ENCODE measurements around the gene IL17RB.

IL17RB gene

GRCh38 chr3:53862241-53862640 lies 15.9 kb downstream of the IL17RB start:
- DNase-seq (ENCODE audit: low read depth), result no peak

DNA sequence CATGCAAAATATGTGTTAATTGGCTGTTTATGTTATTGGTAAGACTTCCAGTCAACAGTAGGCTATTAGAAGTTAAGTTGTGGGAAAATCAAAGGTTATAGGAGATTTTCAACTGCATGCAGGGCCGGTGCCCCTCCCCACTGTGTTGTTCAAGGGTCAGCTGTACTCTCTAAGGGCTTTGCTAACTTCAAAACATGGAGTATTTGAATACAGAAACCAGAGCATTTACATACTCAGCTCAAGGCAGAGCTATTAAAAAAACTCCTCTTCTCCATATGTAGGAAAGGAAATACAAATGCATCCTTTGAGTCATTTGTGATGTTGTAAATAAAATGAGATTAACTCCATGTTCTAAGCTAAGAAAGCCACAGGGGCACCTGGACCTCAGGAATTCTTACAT lies 16.8 kb downstream of the IL17RB start:
- no peak for DNase-seq (ENCODE audit: low read depth)

- DNase-seq (ENCODE audit: low read depth), result no peak
Measured at GRCh38 chr3:53865732-53866499, 19.5 kb downstream of the IL17RB start.

DNA sequence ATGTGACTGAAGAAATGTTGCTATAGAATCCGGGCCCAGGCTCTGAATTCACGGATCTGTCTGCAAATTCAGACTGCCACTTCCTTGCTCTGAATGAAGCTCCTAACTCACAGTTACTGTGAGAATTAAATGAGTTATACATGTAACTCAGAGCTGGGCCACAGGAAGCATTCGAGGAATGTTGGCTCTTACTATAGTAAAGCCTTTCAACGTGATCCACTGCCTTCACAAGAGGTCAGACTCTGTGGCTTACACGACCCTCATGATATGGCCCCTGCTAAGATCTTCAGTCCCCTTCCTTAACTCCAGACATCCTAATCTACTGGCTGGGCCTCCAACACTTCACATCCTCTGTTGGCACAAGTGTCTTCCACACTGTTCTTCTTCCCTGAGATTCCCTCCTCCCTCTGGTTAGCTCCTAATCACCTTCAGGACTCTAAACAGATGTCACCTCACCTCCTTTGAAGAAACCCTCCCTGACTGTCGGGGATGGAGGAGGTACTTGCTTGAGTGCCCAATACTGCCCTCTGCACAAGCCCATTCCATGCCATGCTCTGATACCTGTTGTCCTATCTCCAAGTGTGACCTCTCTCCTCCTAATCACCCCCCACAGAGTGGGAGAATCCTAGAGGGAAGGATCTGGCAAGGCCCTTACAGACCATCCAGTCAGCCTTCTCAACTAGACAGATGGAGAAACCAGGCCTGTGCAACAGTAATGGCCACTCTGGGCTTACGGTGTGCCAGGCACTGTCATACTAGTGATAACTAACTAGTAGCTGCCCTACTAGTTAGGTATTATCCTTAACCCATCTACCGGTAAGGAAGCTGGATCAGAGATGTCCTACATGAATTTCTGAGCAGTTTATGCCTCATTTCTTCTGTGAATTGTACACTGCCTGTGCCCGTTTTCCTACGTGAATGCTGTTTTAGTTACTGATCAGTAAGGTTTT lies 34.3 kb downstream of the IL17RB start:
- no peak for DNase-seq (ENCODE audit: low read depth)

DNA sequence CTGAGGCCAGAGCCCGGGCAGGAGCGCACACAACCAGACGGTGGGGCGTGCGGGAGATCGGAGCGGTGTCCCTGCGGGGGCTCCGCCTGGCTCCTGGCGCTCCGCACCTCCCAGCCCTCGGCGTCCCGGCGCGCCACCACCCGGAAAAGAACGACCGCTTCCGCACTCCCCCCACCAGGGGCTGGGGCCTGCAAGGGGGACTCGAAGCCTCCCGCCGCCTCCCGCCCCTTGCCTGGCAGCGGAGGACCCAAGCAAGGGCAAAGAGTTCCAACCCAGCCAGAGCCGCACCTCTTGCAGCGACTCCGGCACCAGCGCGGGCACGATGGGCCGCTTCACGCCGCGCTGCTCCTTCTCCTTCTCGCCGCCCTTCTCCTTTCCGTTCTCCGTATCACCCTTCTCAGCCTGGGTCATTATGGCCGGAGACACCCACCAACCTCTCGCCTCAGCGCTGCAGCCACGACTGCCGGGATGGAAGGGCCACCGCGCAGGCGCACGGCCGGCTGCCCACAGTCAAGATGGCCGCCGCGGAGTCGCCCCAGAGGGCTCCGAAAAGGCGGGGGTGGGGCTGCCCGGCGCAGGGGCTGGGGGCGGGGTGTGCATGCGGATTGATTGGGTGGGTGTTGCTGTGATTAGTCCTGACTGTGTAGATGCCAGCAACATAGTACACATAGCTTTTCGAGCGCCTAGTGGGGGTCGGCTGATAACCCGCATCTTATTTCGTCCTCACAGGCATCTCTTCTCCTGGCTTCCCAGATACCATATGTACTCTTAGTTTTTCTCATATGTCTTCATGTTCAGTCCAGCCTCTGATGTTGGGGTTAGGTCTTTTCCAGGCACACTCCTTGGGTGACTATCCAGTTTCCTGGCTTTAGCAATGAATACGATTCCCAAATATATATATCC lies 35.6 kb downstream of the IL17RB start, which contains the start of gene ACTR8:
Gene ACTR8, minus strand, starts transcription at position 462 of the 903 bp plus-strand sequence. Its CDS starts 51 bp downstream, at position 411.
- DNase-seq (ENCODE audit: low read depth), result peak; percentile 80

DNA sequence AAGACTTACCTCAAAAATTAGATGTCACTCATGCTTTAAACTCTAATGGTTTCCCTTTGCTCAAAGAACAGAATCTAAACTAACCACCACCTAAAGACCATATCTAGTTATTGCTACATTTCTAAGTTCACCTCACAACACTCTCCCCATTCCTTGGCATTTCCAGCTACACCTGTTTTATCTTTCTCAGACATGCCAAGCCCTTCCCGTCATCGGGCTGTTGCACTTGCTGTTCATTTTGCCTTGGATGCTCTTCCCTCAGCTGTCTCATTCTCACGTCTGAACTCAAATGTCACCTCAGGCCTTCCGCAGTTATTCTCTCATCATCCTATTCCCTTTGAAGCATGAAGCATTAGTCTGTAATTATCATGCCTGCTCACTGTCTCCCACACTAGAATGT lies 36.6 kb downstream of the IL17RB start:
- no peak for DNase-seq (ENCODE audit: low read depth)

- DNase-seq (ENCODE audit: low read depth), result no peak
Measured at GRCh38 chr3:53884623-53885022, 38.3 kb downstream of the IL17RB start.

DNA sequence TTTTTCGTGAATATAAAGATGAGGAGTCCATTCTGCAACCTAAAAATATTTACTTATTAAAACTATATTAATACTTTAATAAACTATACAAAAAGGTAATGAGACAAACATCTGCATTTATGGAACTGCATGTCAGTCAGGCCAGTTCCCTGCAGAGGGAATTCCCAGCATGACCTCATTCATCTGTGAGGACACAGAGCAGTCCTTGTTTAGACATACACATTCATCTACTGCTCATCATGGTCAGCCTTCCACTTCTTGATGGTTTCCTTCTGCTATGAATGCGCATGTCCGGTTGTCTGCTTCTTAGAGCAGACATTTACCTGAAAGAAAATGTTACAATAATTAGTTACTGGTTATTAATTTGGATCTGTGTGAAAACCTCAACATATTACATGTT lies 38.9 kb downstream of the IL17RB start:
- no peak for DNase-seq (ENCODE audit: low read depth)

- no peak for DNase-seq (ENCODE audit: low read depth)
Measured at GRCh38 chr3:53887446-53887845, 41.1 kb downstream of the IL17RB start.

GRCh38 chr3:53888232-53888631 lies 41.9 kb downstream of the IL17RB start:
- no peak for DNase-seq (ENCODE audit: low read depth)

DNA sequence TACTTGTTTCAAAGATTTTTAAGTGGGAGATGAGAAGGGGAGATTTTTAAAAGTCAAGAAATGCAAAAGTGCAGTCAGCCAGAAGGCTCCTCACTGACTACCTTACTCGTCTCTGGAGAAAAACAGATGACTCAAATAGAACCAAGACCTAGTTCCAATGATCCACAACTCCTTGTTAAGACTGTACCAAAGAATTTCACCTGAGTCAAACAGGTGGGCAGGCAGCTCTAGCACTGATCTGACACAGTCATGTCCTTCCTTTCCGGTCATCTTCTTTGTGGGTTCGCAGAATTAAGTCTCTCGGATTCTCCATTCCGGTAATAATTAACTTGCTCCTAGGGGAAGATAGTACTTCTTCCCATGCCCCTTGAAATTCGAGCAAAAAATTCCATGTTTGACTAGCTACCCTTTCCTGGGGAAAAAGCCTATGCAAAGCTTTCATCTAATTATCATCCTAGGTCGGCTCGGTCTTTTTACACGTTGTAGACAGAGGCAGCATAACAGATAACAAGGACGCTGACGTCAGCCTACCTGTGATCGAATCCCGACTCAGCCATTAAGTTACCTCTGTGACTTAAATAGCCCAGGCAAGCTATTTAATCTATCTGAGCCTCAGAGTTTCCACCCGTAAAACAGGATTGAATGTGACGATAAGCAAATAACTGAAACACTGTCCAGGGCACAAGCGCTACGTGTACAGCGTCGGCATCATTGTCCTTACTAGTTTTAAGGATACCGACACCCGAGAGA lies 44.5 kb downstream of the IL17RB start:
- DNase-seq (ENCODE audit: low read depth), result peak; percentile 19

DNA sequence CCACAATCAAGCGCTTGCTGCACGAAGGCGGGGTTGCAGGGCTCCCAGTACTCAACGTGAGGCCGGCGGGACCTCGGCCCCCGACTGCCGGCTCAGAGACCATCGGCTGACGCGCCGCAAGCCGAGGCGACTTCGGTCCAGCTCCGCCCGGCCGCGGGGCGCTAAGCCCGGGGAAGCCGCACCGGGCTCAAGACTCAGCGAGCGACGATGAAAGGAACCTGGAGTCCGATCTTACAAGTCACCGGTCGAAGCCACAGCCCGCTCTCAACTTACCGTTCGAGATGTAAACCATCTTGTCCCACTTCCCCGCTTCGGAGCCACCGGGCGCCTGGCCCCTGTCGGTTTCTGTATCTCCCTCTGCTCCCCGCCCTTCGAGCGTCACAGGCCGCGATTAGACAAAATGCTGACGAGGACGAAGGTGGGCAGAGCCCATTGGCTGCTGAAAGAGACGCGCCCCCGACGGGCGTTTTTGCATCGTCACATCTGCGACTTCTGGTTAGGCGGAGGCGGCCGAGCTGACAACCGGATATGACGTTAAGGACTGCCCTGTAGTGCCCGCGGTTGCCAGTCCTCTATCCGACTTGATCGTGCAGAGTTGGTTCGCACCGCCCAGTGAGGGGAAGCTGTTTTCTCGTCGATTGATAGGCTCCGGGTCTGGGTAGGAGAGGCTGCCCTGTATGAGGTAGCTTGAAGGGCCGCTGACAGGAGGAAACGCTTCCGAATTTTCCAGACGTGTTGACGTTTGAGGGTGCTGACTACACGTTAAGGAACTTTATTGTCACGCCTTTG lies 45.3 kb downstream of the IL17RB start, which contains the start of gene SELENOK:
Gene SELENOK, minus strand, starts transcription at position 363 of the 789 bp plus-strand sequence.
- peak; percentile 91 for DNase-seq (ENCODE audit: low read depth)

DNA sequence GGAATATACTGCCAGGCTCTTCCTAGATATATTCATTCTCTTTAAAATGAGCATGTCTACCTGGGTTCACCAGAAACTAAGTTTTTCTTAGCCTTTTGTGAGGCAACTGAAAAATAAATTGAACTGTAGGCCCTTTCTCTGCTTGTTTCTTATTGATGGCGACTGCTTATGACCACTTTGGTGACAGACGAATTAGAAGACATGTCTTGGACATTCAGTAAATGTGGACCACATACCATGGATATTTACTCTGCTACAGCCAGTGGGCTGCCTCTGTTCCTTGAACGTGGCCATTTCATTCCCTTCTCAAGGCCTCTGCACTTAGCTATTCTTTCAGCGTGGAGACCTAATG lies 45.9 kb downstream of the IL17RB start:
- no peak for DNase-seq (ENCODE audit: low read depth)

DNA sequence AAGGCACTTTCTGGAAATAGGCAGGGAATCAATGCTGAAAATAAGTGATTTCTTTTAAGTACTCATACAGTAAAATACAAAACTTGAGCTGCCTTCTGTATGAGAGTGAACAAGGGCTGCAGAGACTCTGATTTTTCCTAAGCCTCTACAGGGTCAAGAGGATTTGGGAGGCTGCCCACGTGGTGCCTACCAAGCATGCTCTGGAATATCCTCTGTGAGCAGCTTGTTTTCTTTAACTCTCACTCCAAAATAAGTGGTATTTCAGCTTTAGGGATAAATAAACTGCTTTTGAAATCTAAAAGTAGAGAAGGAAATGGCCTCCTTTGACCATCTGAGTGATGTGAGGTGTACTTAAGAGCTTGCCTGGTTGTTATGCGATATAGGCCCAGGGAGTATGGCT lies 53.4 kb downstream of the IL17RB start:
- no peak for DNase-seq (ENCODE audit: low read depth)

GRCh38 chr3:53900666-53901331 lies 54.4 kb downstream of the IL17RB start:
- no peak for DNase-seq (ENCODE audit: low read depth)

DNA sequence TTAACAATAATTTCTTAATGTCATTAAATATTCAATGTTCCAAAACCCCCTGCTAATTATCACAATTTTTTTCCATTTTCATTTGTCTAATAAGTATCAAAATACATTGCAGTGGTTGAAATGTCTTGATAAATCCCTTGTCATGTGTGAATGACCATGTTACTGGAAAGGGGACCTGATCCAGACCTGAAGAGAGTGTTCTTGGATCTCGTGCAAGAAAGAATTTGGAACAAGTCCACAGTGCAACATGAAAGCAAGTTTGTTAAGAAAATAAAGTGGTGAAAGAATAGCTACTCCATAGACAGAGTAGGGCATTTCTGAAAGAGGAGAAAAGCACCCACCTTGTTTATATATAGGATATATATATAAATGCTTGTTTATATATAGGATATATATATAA lies 55.7 kb downstream of the IL17RB start:
- DNase-seq (ENCODE audit: low read depth), result no peak

DNA sequence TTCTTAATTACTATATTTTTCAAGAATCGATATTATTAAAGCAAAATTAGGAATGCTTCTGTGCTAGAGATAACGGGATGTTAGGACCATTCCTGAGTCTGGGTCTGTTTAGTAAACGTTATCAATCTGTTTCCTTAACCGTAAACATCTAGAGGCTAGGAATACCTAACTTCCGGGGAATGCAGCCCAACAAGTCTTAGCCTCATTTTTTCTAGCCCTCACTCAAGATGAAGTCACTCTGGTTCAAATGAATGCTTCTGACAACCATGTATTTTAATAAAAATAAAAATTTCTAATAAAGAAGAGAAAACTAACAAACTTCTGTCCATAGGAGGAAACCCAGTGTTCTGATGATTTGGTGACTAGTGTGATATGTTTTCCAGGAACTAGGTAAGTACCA lies 56.3 kb downstream of the IL17RB start:
- no peak for DNase-seq (ENCODE audit: low read depth)

DNA sequence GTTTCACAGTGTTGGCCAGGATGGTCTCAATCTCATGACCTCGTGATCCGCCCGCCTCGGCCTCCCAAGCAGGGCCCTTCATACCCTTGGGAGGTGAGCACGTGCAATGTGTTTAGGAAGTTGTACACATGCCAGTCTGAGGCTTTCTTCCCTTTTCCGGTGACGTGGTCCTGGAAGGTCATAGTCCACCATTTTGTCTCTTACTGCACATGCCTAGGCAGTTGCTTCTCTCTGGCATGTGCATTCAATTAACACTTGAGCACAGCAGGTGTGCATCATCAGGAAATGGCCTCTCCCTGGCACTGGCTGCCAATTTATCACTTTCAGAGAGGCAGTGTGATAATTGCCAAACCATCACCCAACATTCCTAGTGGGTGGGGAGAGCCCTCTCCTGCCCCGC lies 67.0 kb downstream of the IL17RB start:
- no peak for DNase-seq (ENCODE audit: low read depth)
